K562 (cell line): Measurements from ENCODE around the gene LDLRAD1. TPM values are rescaled to one million over a fixed set of nuclear protein-coding genes. Genes with fewer than 3 reads are reported as not detected.

Experiments used
- BCLAF1 ChIP-seq, 2 experiments: fragments of 450-650 bp in 1 of 2; IDR thresholded peaks; 2 replicates each; pipeline ENCODE4 v1.6.1; 2011 to 2017; ENCODE audit warnings: low read depth in 2 of 2, antibody characterized with exemption in 1 of 2, borderline replicate concordance in 1 of 2, low read length in 1 of 2, mild to moderate bottlenecking in 1 of 2, mixed read lengths in 1 of 2; ENCODE audit not compliant: control insufficient read depth in 1 of 2
- DIDO1 ChIP-seq: fragments of 450-650 bp; IDR thresholded peaks from 2 replicates; pipeline ENCODE4 v1.6.1; 2016; ENCODE audit warnings: low read depth, missing biosample characterization, missing genetic modification characterization
- ETS1 ChIP-seq: conservative IDR thresholded peaks from 2 replicates; pipeline ENCODE4 v1.6.1; 2011; ENCODE audit warnings: low read depth, mild to moderate bottlenecking, low read length; ENCODE audit not compliant: control insufficient read depth
- FOS ChIP-seq: IDR thresholded peaks from 3 replicates; pipeline ENCODE4 v1.6.1; 2011; ENCODE audit not compliant: insufficient read length; ENCODE audit errors: extremely low read depth
- GTF2A2 ChIP-seq: IDR thresholded peaks from 2 replicates; pipeline ENCODE4 v1.6.1; 2016; ENCODE audit warnings: mild to moderate bottlenecking, missing genetic modification characterization, missing compliant biosample characterization
- HMGN3 ChIP-seq: IDR thresholded peaks from 2 replicates; pipeline ENCODE4 v1.6.1; 2011; ENCODE audit warnings: borderline replicate concordance, low read depth, mild to moderate bottlenecking, mixed read lengths, low read length; ENCODE audit not compliant: insufficient read length; ENCODE audit errors: extremely low read depth
- NFYB ChIP-seq: IDR thresholded peaks from 2 replicates; pipeline ENCODE4 v1.6.1; 2011; ENCODE audit warnings: mild to moderate bottlenecking, moderate library complexity; ENCODE audit not compliant: insufficient read length; ENCODE audit errors: extremely low read depth
- RBM39 ChIP-seq: fragments of 200-400 bp; formaldehyde crosslinking; optimal IDR thresholded peaks from 2 replicates; pipeline ENCODE3; 2018; ENCODE audit warnings: low read depth, low read length
- TAF15 ChIP-seq: fragments of 200-400 bp; formaldehyde crosslinking; IDR thresholded peaks from 2 replicates; pipeline ENCODE4 v1.6.1; 2017; ENCODE audit warnings: mild to moderate bottlenecking, low read depth, low read length, moderate library complexity
- TOE1 ChIP-seq, 2 experiments: fragments of 450-650 bp in 1 of 2; sonication (generic) in 1 of 2; formaldehyde crosslinking in 1 of 2; IDR thresholded peaks; 2 replicates each; pipeline versions ENCODE4 v1.7.1 to v1.8.0; 2016 to 2022; ENCODE audit warnings: borderline replicate concordance in 2 of 2, mild to moderate bottlenecking in 2 of 2, antibody characterized with exemption in 1 of 2, inconsistent platforms in 1 of 2, low read depth in 1 of 2, missing genetic modification reagents in 1 of 2, moderate library complexity in 1 of 2
- TRIM25 ChIP-seq: fragments of 450-650 bp; IDR thresholded peaks from 2 replicates; pipeline ENCODE4 v1.7.0; 2016; ENCODE audit warnings: borderline replicate concordance
- ZNF511 ChIP-seq: sonication (generic); formaldehyde crosslinking; IDR thresholded peaks from 2 replicates; pipeline ENCODE4 v1.8.0; 2022; ENCODE audit warnings: mild to moderate bottlenecking, missing genetic modification reagents
- ZNF740 ChIP-seq, 3 experiments: fragments of 200-800 bp in 1 of 3; sonication (Bioruptor generic) in 1 of 3; sonication (generic) in 1 of 3; formaldehyde crosslinking in 1 of 3; IDR thresholded peaks; 2 replicates each; pipeline versions ENCODE4 v1.6.1 to v1.8.0; 2016 to 2022; ENCODE audit warnings: mild to moderate bottlenecking in 2 of 3, missing compliant biosample characterization in 2 of 3, missing genetic modification characterization in 2 of 3, missing genetic modification reagents in 1 of 3
- polyA plus RNA-seq, 8 experiments: library from polyadenylated mRNA; depleted of rRNA in 4 of 8; stranded (reverse) in 5 of 8; unstranded in 3 of 8; fragments of >200 nt; fragmentation: Nextera tagmentation in 2 of 8; fragmentation: Illumina TruSeq in 1 of 8; extraction: Ambion mirVana in 2 of 8; extraction: Trizol in 1 of 8; gene quantifications; 2 replicates each; pipeline versions ENCODE4 v1.2.1 to v1.2.3, GENCODE V29; 2011 to 2014; ENCODE audit warnings: inconsistent platforms in 1 of 8, missing spikeins in 1 of 8
- total RNA-seq, 7 experiments: library from RNA; depleted of rRNA in 6 of 7; stranded (reverse); fragments of >200 nt in 6 of 7; fragmentation: Illumina TruSeq in 2 of 7; extraction: Trizol in 2 of 7; gene quantifications; 2 replicates each; pipeline versions ENCODE4 v1.2.1 to v1.2.3, GENCODE V29; 2011 to 2021; ENCODE audit warnings: low replicate concordance in 1 of 7

The LDLRAD1 gene
- total and polyA plus RNA-seq, 9 of the 15 experiments (the other 6 are each of a cell fraction or from before 2014, with no cell fraction given): not detected

GRCh38 chr1:54052934-54053744 is 35.2 kb upstream of the LDLRAD1 start, which contains the start of the genes TCEANC2 and TMEM59 (continued):
- 0 out of 2 replicates have a peak, but pooled peaks have one; percentile 13 for TF ChIP-seq ZNF740 (CRISPR knock-in tag; IDR thresholded peaks at IDR 0.05)
- no peak for TF ChIP-seq ZNF740 (tag; IDR thresholded peaks at IDR 0.05)
- no peak for TF ChIP-seq RBM39
- no peak for TF ChIP-seq GTF2A2 (tag)
- peak; percentile 68 for TF ChIP-seq HMGN3
- TF ChIP-seq ZNF511: no peak
- TF ChIP-seq ETS1: peak; percentile 100
- no peak for TF ChIP-seq FOS
- TF ChIP-seq TRIM25: no peak
- no peak for TF ChIP-seq NFYB
- TF ChIP-seq BCLAF1 (IDR thresholded peaks at IDR 0.05; ENCODE audit: borderline replicate concordance in 1 of 2, control insufficient read depth in 1 of 2, low read depth in 2 of 2, low read length in 1 of 2): peak in 1 of 2 experiments; percentile 40; a peak in 1 of 4 replicates
- TF ChIP-seq TOE1 (IDR thresholded peaks at IDR 0.05; ENCODE audit: borderline replicate concordance): no peak
- peak; percentile 48; the same call in 1 of the 2 replicates for TF ChIP-seq TOE1 (CRISPR knock-in tag; IDR thresholded peaks at IDR 0.05; ENCODE audit: borderline replicate concordance, low read depth)
- no peak; the same call in 1 of the 2 replicates for TF ChIP-seq TAF15
- TF ChIP-seq DIDO1 (tag): no peak
